GM12864 (cell line): ENCODE measurements around the gene PERCC1.
"Not testable (repeated sequence)": the region's sequence is repeated elsewhere in the genome, so short reads cannot be mapped to it uniquely, and the experiment has no call there.

Experiments
- DNase-seq: peaks from one replicate; pipeline ENCODE4 v3.0.0-alpha.2; 2011; ENCODE audit warnings: low read depth
- H3K4me3 ChIP-seq: 2 replicates; pipeline ENCODE4 v1.5.1; 2011; ENCODE audit warnings: mild to moderate bottlenecking, low read depth, low read length, control low read depth
- TF ChIP-seq, protein P1 (sequence below): IDR thresholded peaks from 2 replicates; pipeline ENCODE4 v1.5.1; 2011; ENCODE audit warnings: low read depth, mild to moderate bottlenecking, moderate library complexity, low read length, control low read depth, inconsistent platforms; ENCODE audit errors: missing control alignments

Gene PERCC1

DNA sequence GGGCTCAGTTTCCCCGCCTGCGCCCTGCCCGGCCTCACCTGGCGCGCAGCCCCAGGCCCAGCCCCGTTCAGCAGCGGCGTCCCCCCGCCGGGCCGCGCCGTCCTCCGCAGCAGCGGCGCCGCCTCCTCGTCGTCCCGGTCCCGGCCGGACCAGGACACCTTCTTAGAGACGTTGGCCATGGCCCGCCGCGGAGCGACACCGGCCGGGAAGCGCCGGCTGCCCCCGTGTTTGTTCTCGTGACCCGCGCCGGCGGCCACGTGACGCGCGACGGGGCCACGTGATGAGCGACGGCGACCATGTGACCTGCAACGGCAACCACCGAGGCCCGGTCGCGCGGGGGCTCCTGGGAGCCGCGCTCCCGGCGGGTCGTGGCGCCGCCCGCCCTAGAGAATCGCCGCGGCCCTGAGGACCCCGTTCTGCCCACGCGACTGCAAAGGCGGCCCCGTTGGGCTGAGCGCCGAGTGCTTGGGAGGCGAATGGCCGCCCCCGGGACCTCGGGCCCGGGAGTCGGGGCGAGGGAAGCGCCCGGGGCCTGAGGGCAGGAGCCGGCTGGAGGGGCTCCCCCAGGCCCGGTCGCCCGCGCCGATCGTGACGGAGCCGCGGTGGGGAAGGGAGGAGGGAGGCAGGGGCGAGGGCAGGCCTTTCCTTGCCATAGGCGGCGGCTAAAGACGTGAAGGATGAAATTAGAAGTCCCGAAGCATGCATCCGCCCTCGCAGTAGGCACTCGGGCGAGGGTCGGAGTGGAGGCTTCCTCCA is 44.1 kb downstream of the PERCC1 start, which contains the start of gene CLCN7:
Gene CLCN7, minus strand, starts transcription at position 233 of the 756 bp plus-strand sequence. Its CDS starts 54 bp downstream, at position 179.
- TF ChIP-seq, protein P1, sequence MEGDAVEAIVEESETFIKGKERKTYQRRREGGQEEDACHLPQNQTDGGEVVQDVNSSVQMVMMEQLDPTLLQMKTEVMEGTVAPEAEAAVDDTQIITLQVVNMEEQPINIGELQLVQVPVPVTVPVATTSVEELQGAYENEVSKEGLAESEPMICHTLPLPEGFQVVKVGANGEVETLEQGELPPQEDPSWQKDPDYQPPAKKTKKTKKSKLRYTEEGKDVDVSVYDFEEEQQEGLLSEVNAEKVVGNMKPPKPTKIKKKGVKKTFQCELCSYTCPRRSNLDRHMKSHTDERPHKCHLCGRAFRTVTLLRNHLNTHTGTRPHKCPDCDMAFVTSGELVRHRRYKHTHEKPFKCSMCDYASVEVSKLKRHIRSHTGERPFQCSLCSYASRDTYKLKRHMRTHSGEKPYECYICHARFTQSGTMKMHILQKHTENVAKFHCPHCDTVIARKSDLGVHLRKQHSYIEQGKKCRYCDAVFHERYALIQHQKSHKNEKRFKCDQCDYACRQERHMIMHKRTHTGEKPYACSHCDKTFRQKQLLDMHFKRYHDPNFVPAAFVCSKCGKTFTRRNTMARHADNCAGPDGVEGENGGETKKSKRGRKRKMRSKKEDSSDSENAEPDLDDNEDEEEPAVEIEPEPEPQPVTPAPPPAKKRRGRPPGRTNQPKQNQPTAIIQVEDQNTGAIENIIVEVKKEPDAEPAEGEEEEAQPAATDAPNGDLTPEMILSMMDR: no peak
- peak; percentile 49 for DNase-seq
- peak within 1 kb of the TSS; percentile 88 for H3K4me3 ChIP-seq

- TF ChIP-seq, protein P1: no peak
- H3K4me3 ChIP-seq: peak overlapping the region; percentile 88
Observed at GRCh38 chr16:1475552-1476114, 44.8 kb downstream of the PERCC1 start.

DNA sequence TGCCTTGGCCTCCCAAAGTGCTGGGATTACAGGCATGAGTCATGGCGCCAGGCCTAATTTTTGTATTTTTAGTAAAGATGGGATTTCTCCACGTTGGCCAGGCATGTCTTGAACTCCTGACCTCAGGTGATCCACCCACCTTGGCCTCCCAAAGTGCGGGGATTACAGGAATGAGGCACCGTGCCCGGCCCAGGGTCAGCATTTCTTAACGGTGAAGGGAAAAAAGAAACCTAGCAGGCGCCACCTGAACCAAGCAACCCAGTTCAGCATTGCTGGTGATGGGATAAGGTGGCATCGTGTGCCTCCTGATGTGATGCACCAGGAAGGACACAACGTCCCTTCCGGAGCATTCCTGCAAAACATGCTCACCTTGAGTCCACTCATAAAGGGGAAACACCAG is 46.2 kb downstream of the PERCC1 start:
- no peak overlapping the region for H3K4me3 ChIP-seq
- TF ChIP-seq, protein P1: no peak
- no peak for DNase-seq

More at GRCh38 chr16:1475552-1476114, 44.8 kb downstream of the PERCC1 start:
- DNase-seq: no peak

- DNase-seq, H3K4me3 ChIP-seq: not testable (repeated sequence)
Observed at GRCh38 chr16:1478937-1479336, 48.1 kb downstream of the PERCC1 start.

GRCh38 chr16:1481906-1482835 is 51.3 kb downstream of the PERCC1 start:
- no peak for DNase-seq
- TF ChIP-seq, protein P1: no peak
- H3K4me3 ChIP-seq: no peak overlapping the region
